Astrocyte of the spinal cord (primary cell): Measurements from ENCODE around the gene BHLHA9.
A peak's percentile ranks its signal among the peaks of the same experiment; 100 is the strongest.

Source experiments
- DNase-seq: peaks from one replicate; pipeline ENCODE4 v3.0.0; 2011; ENCODE audit warnings: low read depth, low spot score
- H3K4me3 ChIP-seq: 2 replicates; pipeline ENCODE4 v1.5.1; 2011; ENCODE audit warnings: low read depth, mild to moderate bottlenecking, low read length, moderate library complexity
- CTCF ChIP-seq: IDR thresholded peaks from 2 replicates; pipeline ENCODE4 v1.5.1; 2012; ENCODE audit warnings: low read depth, mild to moderate bottlenecking, low read length, inconsistent platforms
- in situ Hi-C: cut with HindIII; loops from 2 replicates; pipeline ENCODE4 v1.10.0; 2017; ENCODE audit warnings: low sequenced_read_pairs

The BHLHA9 gene

GRCh38 chr17:1274245-1274608 lies 4.0 kb downstream of the BHLHA9 start:
- DNase-seq: no peak
- TF ChIP-seq CTCF: no peak
- in situ Hi-C loops: no loop called here

GRCh38 chr17:1275205-1275961 lies 5.1 kb downstream of the BHLHA9 start:
- no peak for DNase-seq
- H3K4me3 ChIP-seq: no peak overlapping the region
- in situ Hi-C loops: no loop called here
- no peak for TF ChIP-seq CTCF

More at GRCh38 chr17:1274245-1274608, 4.0 kb downstream of the BHLHA9 start:
- no peak overlapping the region for H3K4me3 ChIP-seq

GRCh38 chr17:1275962-1276736 lies 5.9 kb downstream of the BHLHA9 start:
- peak; percentile 17 for DNase-seq
- H3K4me3 ChIP-seq: no peak overlapping the region
- in situ Hi-C loops: no loop called here
- TF ChIP-seq CTCF: peak; percentile 86

GRCh38 chr17:1280652-1281051 lies 10.4 kb downstream of the BHLHA9 start:
- in situ Hi-C loops: no loop called here
- DNase-seq: no peak
- no peak for TF ChIP-seq CTCF
- no peak overlapping the region for H3K4me3 ChIP-seq

- no peak for TF ChIP-seq CTCF
- no peak overlapping the region for H3K4me3 ChIP-seq
- in situ Hi-C loops: no loop called here
- no peak for DNase-seq
These were observed 16.3 kb downstream of the BHLHA9 start for GRCh38 chr17:1286379-1287106.

GRCh38 chr17:1289695-1290094 lies 19.5 kb downstream of the BHLHA9 start:
- in situ Hi-C loops: no loop called here
- DNase-seq: no peak
- TF ChIP-seq CTCF: no peak

More at GRCh38 chr17:1289695-1290094, 19.5 kb downstream of the BHLHA9 start:
- H3K4me3 ChIP-seq: no peak overlapping the region
